HEK293 (cell line): ENCODE measurements around the gene FALEC.

Experiments
- BCL11A ChIP-seq: fragments of 450-650 bp; formaldehyde crosslinking; IDR thresholded peaks from 2 replicates; pipeline ENCODE4 v1.5.1; 2016; ENCODE audit warnings: low read depth, missing biosample characterization, missing genetic modification characterization
- GLIS1 ChIP-seq: fragments of 450-650 bp; formaldehyde crosslinking; IDR thresholded peaks from 2 replicates; pipeline ENCODE4 v1.5.1; 2016; ENCODE audit warnings: missing biosample characterization, missing genetic modification characterization
- GLIS2 ChIP-seq: fragments of 450-650 bp; formaldehyde crosslinking; IDR thresholded peaks from 2 replicates; pipeline ENCODE4 v1.5.1; 2016; ENCODE audit warnings: missing biosample characterization, missing genetic modification characterization
- KLF10 ChIP-seq: fragments of 450-650 bp; IDR thresholded peaks from 2 replicates; pipeline ENCODE4 v1.5.1; 2018; ENCODE audit warnings: missing biosample characterization, mild to moderate bottlenecking, missing genetic modification characterization
- SCRT1 ChIP-seq: fragments of 450-650 bp; formaldehyde crosslinking; IDR thresholded peaks from 2 replicates; pipeline ENCODE4 v1.5.1; 2016; ENCODE audit warnings: missing biosample characterization, missing genetic modification characterization, borderline replicate concordance
- YY2 ChIP-seq: fragments of 450-650 bp; formaldehyde crosslinking; IDR thresholded peaks from 2 replicates; pipeline ENCODE4 v1.5.1; 2016; ENCODE audit warnings: missing biosample characterization, missing genetic modification characterization
- ZBTB20 ChIP-seq: fragments of 450-650 bp; formaldehyde crosslinking; IDR thresholded peaks from 2 replicates; pipeline ENCODE4 v1.5.1; 2016; ENCODE audit warnings: missing biosample characterization, missing genetic modification characterization
- ZFHX2 ChIP-seq: fragments of 450-650 bp; formaldehyde crosslinking; conservative IDR thresholded peaks from 2 replicates; pipeline ENCODE4 v1.5.1; 2016; ENCODE audit warnings: missing biosample characterization, missing genetic modification characterization
- ZNF202 ChIP-seq: fragments of 450-650 bp; formaldehyde crosslinking; IDR thresholded peaks from 2 replicates; pipeline ENCODE4 v1.5.1; 2016; ENCODE audit warnings: missing biosample characterization, missing genetic modification characterization, borderline replicate concordance
- ZNF423 ChIP-seq: fragments of 450-650 bp; formaldehyde crosslinking; IDR thresholded peaks from 2 replicates; pipeline ENCODE4 v1.5.1; 2016; ENCODE audit warnings: missing biosample characterization, missing genetic modification characterization
- ZNF521 ChIP-seq: fragments of 450-650 bp; formaldehyde crosslinking; IDR thresholded peaks from 2 replicates; pipeline ENCODE4 v1.5.1; 2017; ENCODE audit warnings: missing biosample characterization, mild to moderate bottlenecking, missing genetic modification characterization
- ZNF561 ChIP-seq: fragments of 450-650 bp; IDR thresholded peaks from 2 replicates; pipeline ENCODE4 v1.5.1; 2018; ENCODE audit warnings: missing biosample characterization, missing genetic modification characterization, borderline replicate concordance
- ZNF623 ChIP-seq: fragments of 450-650 bp; formaldehyde crosslinking; IDR thresholded peaks from 2 replicates; pipeline ENCODE4 v1.5.1; 2016; ENCODE audit warnings: missing biosample characterization, missing genetic modification characterization
- ZNF792 ChIP-seq: fragments of 450-650 bp; formaldehyde crosslinking; IDR thresholded peaks from 2 replicates; pipeline ENCODE4 v1.5.1; 2016; ENCODE audit warnings: missing biosample characterization, missing genetic modification characterization
- ZSCAN30 ChIP-seq: fragments of 450-650 bp; IDR thresholded peaks from 2 replicates; pipeline ENCODE4 v1.5.1; 2018; ENCODE audit warnings: missing biosample characterization, mild to moderate bottlenecking, missing genetic modification characterization, moderate library complexity
- ZXDB ChIP-seq: fragments of 450-650 bp; formaldehyde crosslinking; IDR thresholded peaks from 2 replicates; pipeline ENCODE4 v1.5.1; 2016; ENCODE audit warnings: missing biosample characterization, missing genetic modification characterization
- TF ChIP-seq, protein P1 (sequence below): fragments of 450-650 bp; IDR thresholded peaks from 2 replicates; pipeline ENCODE4 v1.5.1; 2018; ENCODE audit warnings: missing biosample characterization, missing genetic modification characterization
- TF ChIP-seq, protein P2 (sequence below): fragments of 450-650 bp; formaldehyde crosslinking; IDR thresholded peaks from 2 replicates; pipeline ENCODE4 v1.5.1; 2016; ENCODE audit warnings: missing biosample characterization, missing genetic modification characterization
- TF ChIP-seq, protein P3 (sequence below): fragments of 450-650 bp; formaldehyde crosslinking; IDR thresholded peaks from 2 replicates; pipeline ENCODE4 v1.5.1; 2016; ENCODE audit warnings: missing biosample characterization, missing genetic modification characterization
- TF ChIP-seq, protein P4 (sequence below): fragments of 450-650 bp; formaldehyde crosslinking; IDR thresholded peaks from 2 replicates; pipeline ENCODE4 v1.5.1; 2016; ENCODE audit warnings: missing biosample characterization, missing genetic modification characterization
- TF ChIP-seq, protein P5 (sequence below): fragments of 450-650 bp; formaldehyde crosslinking; IDR thresholded peaks from 2 replicates; pipeline ENCODE4 v1.5.1; 2016; ENCODE audit warnings: missing biosample characterization, missing genetic modification characterization
- TF ChIP-seq, protein P6 (sequence below): fragments of 450-650 bp; formaldehyde crosslinking; IDR thresholded peaks from 2 replicates; pipeline ENCODE4 v1.5.1; 2017; ENCODE audit warnings: missing biosample characterization, missing genetic modification characterization
- TF ChIP-seq, protein P7 (sequence below): fragments of 450-650 bp; formaldehyde crosslinking; IDR thresholded peaks from 2 replicates; pipeline ENCODE4 v1.5.1; 2017; ENCODE audit warnings: missing biosample characterization, missing genetic modification characterization
- TF ChIP-seq, protein P8 (sequence below): fragments of 450-650 bp; formaldehyde crosslinking; IDR thresholded peaks from 2 replicates; pipeline ENCODE4 v1.5.1; 2016; ENCODE audit warnings: missing biosample characterization, missing genetic modification characterization

Gene FALEC

DNA sequence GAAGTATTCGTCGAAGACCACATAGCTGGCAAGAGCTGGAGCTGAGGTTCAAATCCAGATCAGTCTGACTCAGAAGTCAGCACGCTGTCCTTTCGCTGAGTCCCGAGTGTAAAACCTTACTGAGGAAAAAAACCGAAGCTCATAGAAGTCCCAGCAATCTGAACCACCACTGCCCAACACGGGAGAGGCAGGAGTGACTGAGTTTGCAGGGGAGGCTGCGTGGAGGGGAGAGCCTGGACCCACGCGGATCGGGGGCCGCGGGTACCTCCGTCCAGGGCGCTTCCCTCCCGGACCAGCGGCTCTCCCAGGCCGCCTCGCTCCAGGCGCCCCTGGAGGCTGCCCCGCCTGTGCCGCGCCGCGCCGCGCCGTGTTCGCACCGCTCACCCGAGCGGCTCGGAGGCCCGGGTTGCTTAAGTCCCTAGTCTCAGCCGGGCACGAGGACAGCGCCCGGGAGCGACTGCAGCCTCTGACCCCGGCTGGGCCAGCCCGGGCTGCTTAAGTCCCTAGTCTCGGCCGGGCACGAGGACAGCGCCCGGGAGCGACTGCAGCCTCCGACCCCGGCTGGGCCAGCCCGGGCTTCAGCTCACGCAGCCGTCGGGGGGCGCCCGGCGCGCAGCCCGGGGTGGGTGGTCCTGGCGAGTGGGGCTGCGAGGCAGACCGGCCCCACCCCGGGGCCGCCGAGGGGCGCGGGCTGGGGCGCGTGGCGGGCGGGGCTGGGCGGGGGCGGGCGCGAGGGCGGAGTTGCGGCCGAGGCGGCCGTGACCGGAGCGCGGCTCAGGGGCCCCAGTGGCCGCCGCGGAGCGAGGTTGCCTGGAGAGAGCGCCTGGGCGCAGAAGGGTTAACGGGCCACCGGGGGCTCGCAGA lies 33.3 kb downstream of the FALEC start, which contains the start of gene ADAMTSL4 (continued):
- TF ChIP-seq, protein P1, sequence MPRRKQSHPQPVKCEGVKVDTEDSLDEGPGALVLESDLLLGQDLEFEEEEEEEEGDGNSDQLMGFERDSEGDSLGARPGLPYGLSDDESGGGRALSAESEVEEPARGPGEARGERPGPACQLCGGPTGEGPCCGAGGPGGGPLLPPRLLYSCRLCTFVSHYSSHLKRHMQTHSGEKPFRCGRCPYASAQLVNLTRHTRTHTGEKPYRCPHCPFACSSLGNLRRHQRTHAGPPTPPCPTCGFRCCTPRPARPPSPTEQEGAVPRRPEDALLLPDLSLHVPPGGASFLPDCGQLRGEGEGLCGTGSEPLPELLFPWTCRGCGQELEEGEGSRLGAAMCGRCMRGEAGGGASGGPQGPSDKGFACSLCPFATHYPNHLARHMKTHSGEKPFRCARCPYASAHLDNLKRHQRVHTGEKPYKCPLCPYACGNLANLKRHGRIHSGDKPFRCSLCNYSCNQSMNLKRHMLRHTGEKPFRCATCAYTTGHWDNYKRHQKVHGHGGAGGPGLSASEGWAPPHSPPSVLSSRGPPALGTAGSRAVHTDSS (tag by site-specific recombination), result no peak
- TF ChIP-seq BCL11A (tag by site-specific recombination), result no peak
- TF ChIP-seq ZNF202 (tag by site-specific recombination), result no peak
- TF ChIP-seq, protein P2, sequence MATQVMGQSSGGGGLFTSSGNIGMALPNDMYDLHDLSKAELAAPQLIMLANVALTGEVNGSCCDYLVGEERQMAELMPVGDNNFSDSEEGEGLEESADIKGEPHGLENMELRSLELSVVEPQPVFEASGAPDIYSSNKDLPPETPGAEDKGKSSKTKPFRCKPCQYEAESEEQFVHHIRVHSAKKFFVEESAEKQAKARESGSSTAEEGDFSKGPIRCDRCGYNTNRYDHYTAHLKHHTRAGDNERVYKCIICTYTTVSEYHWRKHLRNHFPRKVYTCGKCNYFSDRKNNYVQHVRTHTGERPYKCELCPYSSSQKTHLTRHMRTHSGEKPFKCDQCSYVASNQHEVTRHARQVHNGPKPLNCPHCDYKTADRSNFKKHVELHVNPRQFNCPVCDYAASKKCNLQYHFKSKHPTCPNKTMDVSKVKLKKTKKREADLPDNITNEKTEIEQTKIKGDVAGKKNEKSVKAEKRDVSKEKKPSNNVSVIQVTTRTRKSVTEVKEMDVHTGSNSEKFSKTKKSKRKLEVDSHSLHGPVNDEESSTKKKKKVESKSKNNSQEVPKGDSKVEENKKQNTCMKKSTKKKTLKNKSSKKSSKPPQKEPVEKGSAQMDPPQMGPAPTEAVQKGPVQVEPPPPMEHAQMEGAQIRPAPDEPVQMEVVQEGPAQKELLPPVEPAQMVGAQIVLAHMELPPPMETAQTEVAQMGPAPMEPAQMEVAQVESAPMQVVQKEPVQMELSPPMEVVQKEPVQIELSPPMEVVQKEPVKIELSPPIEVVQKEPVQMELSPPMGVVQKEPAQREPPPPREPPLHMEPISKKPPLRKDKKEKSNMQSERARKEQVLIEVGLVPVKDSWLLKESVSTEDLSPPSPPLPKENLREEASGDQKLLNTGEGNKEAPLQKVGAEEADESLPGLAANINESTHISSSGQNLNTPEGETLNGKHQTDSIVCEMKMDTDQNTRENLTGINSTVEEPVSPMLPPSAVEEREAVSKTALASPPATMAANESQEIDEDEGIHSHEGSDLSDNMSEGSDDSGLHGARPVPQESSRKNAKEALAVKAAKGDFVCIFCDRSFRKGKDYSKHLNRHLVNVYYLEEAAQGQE (tag by site-specific recombination), result peak; percentile 67
- TF ChIP-seq GLIS1, result peak; percentile 86
- TF ChIP-seq ZNF792 (tag by site-specific recombination), result no peak
- TF ChIP-seq, protein P3, sequence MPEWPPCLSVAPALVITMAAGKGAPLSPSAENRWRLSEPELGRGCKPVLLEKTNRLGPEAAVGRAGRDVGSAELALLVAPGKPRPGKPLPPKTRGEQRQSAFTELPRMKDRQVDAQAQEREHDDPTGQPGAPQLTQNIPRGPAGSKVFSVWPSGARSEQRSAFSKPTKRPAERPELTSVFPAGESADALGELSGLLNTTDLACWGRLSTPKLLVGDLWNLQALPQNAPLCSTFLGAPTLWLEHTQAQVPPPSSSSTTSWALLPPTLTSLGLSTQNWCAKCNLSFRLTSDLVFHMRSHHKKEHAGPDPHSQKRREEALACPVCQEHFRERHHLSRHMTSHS, result no peak
- TF ChIP-seq, protein P4, sequence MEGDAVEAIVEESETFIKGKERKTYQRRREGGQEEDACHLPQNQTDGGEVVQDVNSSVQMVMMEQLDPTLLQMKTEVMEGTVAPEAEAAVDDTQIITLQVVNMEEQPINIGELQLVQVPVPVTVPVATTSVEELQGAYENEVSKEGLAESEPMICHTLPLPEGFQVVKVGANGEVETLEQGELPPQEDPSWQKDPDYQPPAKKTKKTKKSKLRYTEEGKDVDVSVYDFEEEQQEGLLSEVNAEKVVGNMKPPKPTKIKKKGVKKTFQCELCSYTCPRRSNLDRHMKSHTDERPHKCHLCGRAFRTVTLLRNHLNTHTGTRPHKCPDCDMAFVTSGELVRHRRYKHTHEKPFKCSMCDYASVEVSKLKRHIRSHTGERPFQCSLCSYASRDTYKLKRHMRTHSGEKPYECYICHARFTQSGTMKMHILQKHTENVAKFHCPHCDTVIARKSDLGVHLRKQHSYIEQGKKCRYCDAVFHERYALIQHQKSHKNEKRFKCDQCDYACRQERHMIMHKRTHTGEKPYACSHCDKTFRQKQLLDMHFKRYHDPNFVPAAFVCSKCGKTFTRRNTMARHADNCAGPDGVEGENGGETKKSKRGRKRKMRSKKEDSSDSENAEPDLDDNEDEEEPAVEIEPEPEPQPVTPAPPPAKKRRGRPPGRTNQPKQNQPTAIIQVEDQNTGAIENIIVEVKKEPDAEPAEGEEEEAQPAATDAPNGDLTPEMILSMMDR (tag by site-specific recombination), result peak; percentile 42; the same call in 1 of the 2 replicates
- TF ChIP-seq, protein P5, sequence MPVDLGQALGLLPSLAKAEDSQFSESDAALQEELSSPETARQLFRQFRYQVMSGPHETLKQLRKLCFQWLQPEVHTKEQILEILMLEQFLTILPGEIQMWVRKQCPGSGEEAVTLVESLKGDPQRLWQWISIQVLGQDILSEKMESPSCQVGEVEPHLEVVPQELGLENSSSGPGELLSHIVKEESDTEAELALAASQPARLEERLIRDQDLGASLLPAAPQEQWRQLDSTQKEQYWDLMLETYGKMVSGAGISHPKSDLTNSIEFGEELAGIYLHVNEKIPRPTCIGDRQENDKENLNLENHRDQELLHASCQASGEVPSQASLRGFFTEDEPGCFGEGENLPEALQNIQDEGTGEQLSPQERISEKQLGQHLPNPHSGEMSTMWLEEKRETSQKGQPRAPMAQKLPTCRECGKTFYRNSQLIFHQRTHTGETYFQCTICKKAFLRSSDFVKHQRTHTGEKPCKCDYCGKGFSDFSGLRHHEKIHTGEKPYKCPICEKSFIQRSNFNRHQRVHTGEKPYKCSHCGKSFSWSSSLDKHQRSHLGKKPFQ (tag by site-specific recombination), result no peak
- TF ChIP-seq, protein P6, sequence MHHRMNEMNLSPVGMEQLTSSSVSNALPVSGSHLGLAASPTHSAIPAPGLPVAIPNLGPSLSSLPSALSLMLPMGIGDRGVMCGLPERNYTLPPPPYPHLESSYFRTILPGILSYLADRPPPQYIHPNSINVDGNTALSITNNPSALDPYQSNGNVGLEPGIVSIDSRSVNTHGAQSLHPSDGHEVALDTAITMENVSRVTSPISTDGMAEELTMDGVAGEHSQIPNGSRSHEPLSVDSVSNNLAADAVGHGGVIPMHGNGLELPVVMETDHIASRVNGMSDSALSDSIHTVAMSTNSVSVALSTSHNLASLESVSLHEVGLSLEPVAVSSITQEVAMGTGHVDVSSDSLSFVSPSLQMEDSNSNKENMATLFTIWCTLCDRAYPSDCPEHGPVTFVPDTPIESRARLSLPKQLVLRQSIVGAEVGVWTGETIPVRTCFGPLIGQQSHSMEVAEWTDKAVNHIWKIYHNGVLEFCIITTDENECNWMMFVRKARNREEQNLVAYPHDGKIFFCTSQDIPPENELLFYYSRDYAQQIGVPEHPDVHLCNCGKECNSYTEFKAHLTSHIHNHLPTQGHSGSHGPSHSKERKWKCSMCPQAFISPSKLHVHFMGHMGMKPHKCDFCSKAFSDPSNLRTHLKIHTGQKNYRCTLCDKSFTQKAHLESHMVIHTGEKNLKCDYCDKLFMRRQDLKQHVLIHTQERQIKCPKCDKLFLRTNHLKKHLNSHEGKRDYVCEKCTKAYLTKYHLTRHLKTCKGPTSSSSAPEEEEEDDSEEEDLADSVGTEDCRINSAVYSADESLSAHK, result no peak
- no peak for TF ChIP-seq ZNF521 (tag by site-specific recombination)
- no peak for TF ChIP-seq ZNF423 (tag by site-specific recombination)
- peak; percentile 59 for TF ChIP-seq ZXDB (tag by site-specific recombination)
- TF ChIP-seq ZFHX2 (tag by site-specific recombination), result no peak
- TF ChIP-seq YY2, result no peak
- TF ChIP-seq, protein P7, sequence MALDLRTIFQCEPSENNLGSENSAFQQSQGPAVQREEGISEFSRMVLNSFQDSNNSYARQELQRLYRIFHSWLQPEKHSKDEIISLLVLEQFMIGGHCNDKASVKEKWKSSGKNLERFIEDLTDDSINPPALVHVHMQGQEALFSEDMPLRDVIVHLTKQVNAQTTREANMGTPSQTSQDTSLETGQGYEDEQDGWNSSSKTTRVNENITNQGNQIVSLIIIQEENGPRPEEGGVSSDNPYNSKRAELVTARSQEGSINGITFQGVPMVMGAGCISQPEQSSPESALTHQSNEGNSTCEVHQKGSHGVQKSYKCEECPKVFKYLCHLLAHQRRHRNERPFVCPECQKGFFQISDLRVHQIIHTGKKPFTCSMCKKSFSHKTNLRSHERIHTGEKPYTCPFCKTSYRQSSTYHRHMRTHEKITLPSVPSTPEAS (tag by site-specific recombination), result no peak
- TF ChIP-seq ZNF561, result peak; percentile 74
- 0 out of 2 replicates have a peak, but pooled peaks have one; percentile 16 for TF ChIP-seq ZSCAN30 (tag by site-specific recombination)
- no peak for TF ChIP-seq SCRT1 (tag by site-specific recombination)
- no peak for TF ChIP-seq KLF10
- peak; percentile 91 for TF ChIP-seq ZBTB20
- TF ChIP-seq GLIS2 (tag by site-specific recombination), result peak; percentile 84
- TF ChIP-seq ZNF623, result no peak
- TF ChIP-seq, protein P8, sequence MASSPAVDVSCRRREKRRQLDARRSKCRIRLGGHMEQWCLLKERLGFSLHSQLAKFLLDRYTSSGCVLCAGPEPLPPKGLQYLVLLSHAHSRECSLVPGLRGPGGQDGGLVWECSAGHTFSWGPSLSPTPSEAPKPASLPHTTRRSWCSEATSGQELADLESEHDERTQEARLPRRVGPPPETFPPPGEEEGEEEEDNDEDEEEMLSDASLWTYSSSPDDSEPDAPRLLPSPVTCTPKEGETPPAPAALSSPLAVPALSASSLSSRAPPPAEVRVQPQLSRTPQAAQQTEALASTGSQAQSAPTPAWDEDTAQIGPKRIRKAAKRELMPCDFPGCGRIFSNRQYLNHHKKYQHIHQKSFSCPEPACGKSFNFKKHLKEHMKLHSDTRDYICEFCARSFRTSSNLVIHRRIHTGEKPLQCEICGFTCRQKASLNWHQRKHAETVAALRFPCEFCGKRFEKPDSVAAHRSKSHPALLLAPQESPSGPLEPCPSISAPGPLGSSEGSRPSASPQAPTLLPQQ, result peak; percentile 36; the same call in 1 of the 2 replicates
